Measurements from ENCODE around the gene BPIFB3.

The BPIFB3 gene

GRCh38 chr20:33022694-33023438 is 30.8 kb upstream of the BPIFB3 start:
- H3K27ac Mint-ChIP-seq = no peak overlapping the region
- no peaks in the 10 kb centered on the region for H3K4me1 Mint-ChIP-seq (ENCODE audit: low read depth)
- no peak overlapping the region for H3K4me3 Mint-ChIP-seq
- H3K36me3 Mint-ChIP-seq (ENCODE audit: low read depth) = no peaks in the 10 kb centered on the region
- no peak for DNase-seq
- H3K9me3 Mint-ChIP-seq = no peaks in the 10 kb centered on the region
- no peaks in the 10 kb centered on the region for H3K27me3 Mint-ChIP-seq

- H3K4me1 Mint-ChIP-seq (ENCODE audit: low read depth) = no peaks in the 10 kb centered on the region
- H3K36me3 Mint-ChIP-seq (ENCODE audit: low read depth) = no peaks in the 10 kb centered on the region
- no peak overlapping the region for H3K27ac Mint-ChIP-seq
- no peaks in the 10 kb centered on the region for H3K27me3 Mint-ChIP-seq
- no peak for DNase-seq
- no peaks in the 10 kb centered on the region for H3K9me3 Mint-ChIP-seq
- no peak overlapping the region for H3K4me3 Mint-ChIP-seq
Observed at GRCh38 chr20:33023439-33024242, 30.1 kb upstream of the BPIFB3 start.

GRCh38 chr20:33024243-33024560 is 29.5 kb upstream of the BPIFB3 start:
- H3K4me3 Mint-ChIP-seq = no peak overlapping the region
- H3K4me1 Mint-ChIP-seq (ENCODE audit: low read depth) = no peaks in the 10 kb centered on the region
- H3K9me3 Mint-ChIP-seq = no peaks in the 10 kb centered on the region
- H3K36me3 Mint-ChIP-seq (ENCODE audit: low read depth) = no peaks in the 10 kb centered on the region
- H3K27ac Mint-ChIP-seq = no peak overlapping the region
- DNase-seq = no peak
- no peaks in the 10 kb centered on the region for H3K27me3 Mint-ChIP-seq

- Mint-ChIP-seq H3K4me3 (no peak overlapping the region), H3K27ac (no peak overlapping the region), H3K36me3 (ENCODE audit: low read depth) (no peaks in the 10 kb centered on the region), H3K9me3 (no peaks in the 10 kb centered on the region), H3K27me3 (no peaks in the 10 kb centered on the region), H3K4me1 (ENCODE audit: low read depth) (no peaks in the 10 kb centered on the region)
- DNase-seq = no peak
Observed at GRCh38 chr20:33024609-33025317, 28.9 kb upstream of the BPIFB3 start.

GRCh38 chr20:33025318-33025876 is 28.3 kb upstream of the BPIFB3 start:
- no peak overlapping the region for H3K4me3 Mint-ChIP-seq

GRCh38 chr20:33026072-33026778 is 27.5 kb upstream of the BPIFB3 start:
- H3K27ac Mint-ChIP-seq = no peak overlapping the region

More at GRCh38 chr20:33025318-33025876, 28.3 kb upstream of the BPIFB3 start:
- H3K4me1 Mint-ChIP-seq (ENCODE audit: low read depth) = no peaks in the 10 kb centered on the region
- no peak for DNase-seq
- no peaks in the 10 kb centered on the region for H3K27me3 Mint-ChIP-seq
- no peaks in the 10 kb centered on the region for H3K36me3 Mint-ChIP-seq (ENCODE audit: low read depth)
- H3K27ac Mint-ChIP-seq = no peak overlapping the region
- no peaks in the 10 kb centered on the region for H3K9me3 Mint-ChIP-seq

GRCh38 chr20:33026779-33027759 is 26.6 kb upstream of the BPIFB3 start:
- Mint-ChIP-seq H3K4me3 (no peak overlapping the region), H3K4me1 (ENCODE audit: low read depth) (no peaks in the 10 kb centered on the region), H3K27ac (no peak overlapping the region), H3K27me3 (no peaks in the 10 kb centered on the region), H3K36me3 (ENCODE audit: low read depth) (no peaks in the 10 kb centered on the region), H3K9me3 (no peaks in the 10 kb centered on the region)
- DNase-seq = no peak

More at GRCh38 chr20:33026072-33026778, 27.5 kb upstream of the BPIFB3 start:
- no peak for DNase-seq
- Mint-ChIP-seq H3K27me3 (no peaks in the 10 kb centered on the region), H3K9me3 (no peaks in the 10 kb centered on the region), H3K4me3 (no peak overlapping the region), H3K4me1 (ENCODE audit: low read depth) (no peaks in the 10 kb centered on the region), H3K36me3 (ENCODE audit: low read depth) (no peaks in the 10 kb centered on the region)

- H3K4me1 Mint-ChIP-seq (ENCODE audit: low read depth) = no peaks in the 10 kb centered on the region
- H3K27me3 Mint-ChIP-seq = no peaks in the 10 kb centered on the region
- H3K9me3 Mint-ChIP-seq = peaks cover under 1% of the 10 kb centered on the region
- no peak overlapping the region for H3K27ac Mint-ChIP-seq
- DNase-seq = no peak
- H3K4me3 Mint-ChIP-seq = no peak overlapping the region
- no peaks in the 10 kb centered on the region for H3K36me3 Mint-ChIP-seq (ENCODE audit: low read depth)
Observed at GRCh38 chr20:33027769-33028751, 25.6 kb upstream of the BPIFB3 start.

GRCh38 chr20:33028875-33029274 is 24.8 kb upstream of the BPIFB3 start:
- Mint-ChIP-seq H3K27ac (no peak overlapping the region), H3K9me3 (peaks cover 5% of the 10 kb centered on the region), H3K36me3 (ENCODE audit: low read depth) (no peaks in the 10 kb centered on the region), H3K27me3 (no peaks in the 10 kb centered on the region), H3K4me3 (no peak overlapping the region), H3K4me1 (ENCODE audit: low read depth) (no peaks in the 10 kb centered on the region)
- DNase-seq = no peak

GRCh38 chr20:33030076-33030475 is 23.6 kb upstream of the BPIFB3 start:
- H3K4me3 Mint-ChIP-seq = no peak overlapping the region
- no peak overlapping the region for H3K27ac Mint-ChIP-seq
- no peaks in the 10 kb centered on the region for H3K36me3 Mint-ChIP-seq (ENCODE audit: low read depth)
- peaks cover 5% of the 10 kb centered on the region for H3K9me3 Mint-ChIP-seq
- no peaks in the 10 kb centered on the region for H3K4me1 Mint-ChIP-seq (ENCODE audit: low read depth)
- H3K27me3 Mint-ChIP-seq = no peaks in the 10 kb centered on the region
- no peak for DNase-seq

- H3K4me1 Mint-ChIP-seq (ENCODE audit: low read depth) = no peaks in the 10 kb centered on the region
- H3K27ac Mint-ChIP-seq = no peak overlapping the region
- no peak for DNase-seq
- H3K36me3 Mint-ChIP-seq (ENCODE audit: low read depth) = no peaks in the 10 kb centered on the region
- H3K9me3 Mint-ChIP-seq = peaks cover 5% of the 10 kb centered on the region
- H3K27me3 Mint-ChIP-seq = no peaks in the 10 kb centered on the region
- H3K4me3 Mint-ChIP-seq = no peak overlapping the region
Observed at GRCh38 chr20:33030569-33030968, 23.1 kb upstream of the BPIFB3 start.

- DNase-seq = no peak
- Mint-ChIP-seq H3K36me3 (ENCODE audit: low read depth) (no peaks in the 10 kb centered on the region), H3K27ac (no peak within 1 kb of the TSS), H3K4me3 (no peak within 1 kb of the TSS), H3K4me1 (ENCODE audit: low read depth) (no peaks in the 10 kb centered on the region), H3K9me3 (peaks cover 5% of the 10 kb centered on the region), H3K27me3 (no peaks in the 10 kb centered on the region)
Observed at GRCh38 chr20:33031531-33031930, 22.2 kb upstream of the BPIFB3 start, which contains the start of gene BPIFB6. Gene BPIFB6, plus strand, starts transcription at chr20:33031648. Its CDS starts 0 bp downstream, at chr20:33031648.

Measured in activated T-cell treated with anti-CD3 and anti-CD28 coated beads, Interleukin-2, amount 50 U/mL, for 24 hours (primary cell).